HepG2 (cell line): ENCODE measurements around the gene TULP4. TPM values are rescaled to one million over a fixed set of nuclear protein-coding genes. Genes with fewer than 3 reads are reported as not detected.

Experiments used
- EZH2 ChIP-seq: conservative IDR thresholded peaks from 2 replicates; pipeline ENCODE4 v1.6.1; 2012; ENCODE audit warnings: mild to moderate bottlenecking, low read depth, low read length, moderate library complexity
- GFI1 ChIP-seq: sonication (generic); formaldehyde crosslinking; IDR thresholded peaks from 2 replicates; pipeline ENCODE4 v1.5.0; 2020; ENCODE audit warnings: missing genetic modification reagents, mild to moderate bottlenecking, borderline replicate concordance
- GTF3A ChIP-seq: sonication (generic); formaldehyde crosslinking; conservative IDR thresholded peaks from 2 replicates; pipeline ENCODE4 v1.4.0; 2020; ENCODE audit warnings: mild to moderate bottlenecking, missing genetic modification reagents
- HDAC6 ChIP-seq: fragments of 200-600 bp; sonication (generic); IDR thresholded peaks from 2 replicates; pipeline ENCODE4 v1.7.0; 2017; ENCODE audit warnings: mild to moderate bottlenecking, antibody characterized with exemption, low read length, low read depth
- IRX3 ChIP-seq: sonication (generic); formaldehyde crosslinking; IDR thresholded peaks from 2 replicates; pipeline ENCODE4 v1.8.1; 2023; ENCODE audit warnings: mild to moderate bottlenecking, low read depth, missing genetic modification reagents, borderline replicate concordance
- MAZ ChIP-seq, 2 experiments: sonication (generic) in 1 of 2; formaldehyde crosslinking in 1 of 2; IDR thresholded peaks; 2 replicates each; pipeline versions ENCODE4 v1.5.0 to v1.6.1; 2012 to 2020; ENCODE audit warnings: low read depth in 2 of 2, mild to moderate bottlenecking in 2 of 2, borderline replicate concordance in 1 of 2, improper control_type of control experiment in 1 of 2, low read length in 1 of 2, missing genetic modification reagents in 1 of 2, moderate library complexity in 1 of 2
- SRSF9 ChIP-seq: fragments of 200-400 bp; formaldehyde crosslinking; IDR thresholded peaks from 2 replicates; pipeline ENCODE4 v1.6.1; 2018; ENCODE audit warnings: borderline replicate concordance, mild to moderate bottlenecking, low read depth, low read length; ENCODE audit not compliant: insufficient read depth, poor library complexity, severe bottlenecking
- TFDP2 ChIP-seq: sonication (generic); formaldehyde crosslinking; IDR thresholded peaks from 2 replicates; pipeline ENCODE4 v1.4.0; 2020; ENCODE audit warnings: missing genetic modification reagents
- ZBTB14 ChIP-seq: sonication (generic); formaldehyde crosslinking; IDR thresholded peaks from 2 replicates; pipeline ENCODE4 v1.4.0; 2020; ENCODE audit warnings: missing genetic modification reagents
- ZBTB44 ChIP-seq: sonication (generic); formaldehyde crosslinking; IDR thresholded peaks from 2 replicates; pipeline ENCODE4 v1.4.0; 2020; ENCODE audit warnings: missing genetic modification reagents
- ZNF138 ChIP-seq: sonication (generic); formaldehyde crosslinking; IDR thresholded peaks from 2 replicates; pipeline ENCODE4 v1.5.0; 2020; ENCODE audit warnings: mild to moderate bottlenecking, low read depth, missing genetic modification reagents
- ZNF329 ChIP-seq: sonication (generic); formaldehyde crosslinking; IDR thresholded peaks from 2 replicates; pipeline ENCODE4 v1.9.0; 2021; ENCODE audit warnings: low read depth, mild to moderate bottlenecking, missing genetic modification reagents
- ZNF777 ChIP-seq: sonication (generic); formaldehyde crosslinking; IDR thresholded peaks from 2 replicates; pipeline ENCODE4 v1.4.0; 2020; ENCODE audit warnings: missing genetic modification reagents
- ZSCAN9 ChIP-seq: IDR thresholded peaks from 2 replicates; pipeline ENCODE4 v1.6.1; 2016; ENCODE audit warnings: borderline replicate concordance
- polyA plus RNA-seq, 8 experiments: library from polyadenylated mRNA; depleted of rRNA in 3 of 8; stranded (reverse) in 7 of 8; unstranded in 1 of 8; fragments of >200 nt; fragmentation: Illumina TruSeq in 4 of 8; extraction: Trizol in 4 of 8; gene quantifications; 2 replicates each; pipeline versions ENCODE4 v1.2.1 to v1.2.3, GENCODE V29; 2011 to 2016; ENCODE audit warnings: low read depth in 4 of 8, missing spikeins in 1 of 8, mixed read lengths in 1 of 8; ENCODE audit not compliant: insufficient read depth in 1 of 8
- total RNA-seq, 5 experiments: library from RNA; depleted of rRNA; stranded (reverse); fragments of >200 nt; fragmentation: Illumina TruSeq; extraction: Trizol; gene quantifications; 2 replicates each; pipeline ENCODE4 v1.2.3, GENCODE V29; 2016; ENCODE audit warnings: low read depth in 1 of 5
- TF ChIP-seq, protein P1 (sequence below): sonication (generic); formaldehyde crosslinking; IDR thresholded peaks from 2 replicates; pipeline ENCODE4 v1.4.0; 2020; ENCODE audit warnings: mild to moderate bottlenecking, missing genetic modification reagents

Gene TULP4
- total and polyA plus RNA-seq, 2 of the 13 experiments (the other 11 are each of a cell fraction or from before 2014, with no cell fraction given): 21.1 to 122 TPM

DNA sequence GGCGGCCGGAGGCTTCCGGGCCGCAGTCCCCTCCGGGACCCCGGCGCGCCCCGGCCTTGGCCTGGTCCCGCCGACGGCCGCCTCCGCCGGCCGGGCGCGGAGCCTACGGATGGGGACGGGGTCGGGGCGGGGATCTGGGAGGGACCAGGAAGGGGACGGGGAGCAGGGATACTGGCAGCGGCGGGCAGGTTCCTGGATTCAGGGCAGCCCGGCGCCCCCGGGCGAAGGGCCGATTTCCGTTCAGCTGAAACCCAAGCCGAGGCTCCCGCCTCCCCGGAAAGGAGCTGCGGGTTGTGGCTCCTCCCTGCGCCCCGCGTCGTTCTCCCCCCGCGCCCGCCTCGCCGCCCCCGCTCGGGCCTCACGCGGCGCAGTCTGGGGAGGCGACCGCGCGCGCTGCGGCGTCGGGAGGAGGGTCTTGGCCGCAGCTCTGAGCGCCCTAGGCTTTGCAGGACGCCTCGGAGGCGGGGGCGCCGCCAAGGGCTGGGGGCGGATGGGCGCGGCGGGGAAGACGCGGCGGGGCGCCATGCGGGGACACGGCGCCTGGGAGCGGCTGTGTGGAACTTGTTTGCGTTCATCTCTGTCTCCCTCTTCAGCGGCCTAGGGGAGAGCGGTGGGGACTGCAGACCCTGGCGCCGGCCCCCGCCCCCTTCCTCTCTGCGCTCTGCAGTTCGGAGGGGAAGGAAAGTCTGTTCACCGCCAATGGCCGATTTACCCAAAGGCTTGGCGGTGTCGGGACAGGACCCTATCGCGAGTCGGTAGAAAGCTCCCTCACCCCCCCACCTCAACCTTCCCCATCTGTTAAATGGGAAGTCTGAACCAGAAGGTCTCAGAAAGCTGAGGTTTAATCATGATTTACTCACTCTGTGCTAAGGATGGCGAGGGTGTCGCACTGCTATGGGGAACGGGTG lies 224.9 kb downstream of the TULP4 start (continued):
- TF ChIP-seq ZBTB14 (CRISPR knock-in tag): 0 out of 2 replicates have a peak, but pooled peaks have one; percentile 23
- no peak for TF ChIP-seq ZNF138 (CRISPR knock-in tag)
- peak; percentile 66; the same call in 1 of the 2 replicates for TF ChIP-seq GFI1 (CRISPR knock-in tag)
- TF ChIP-seq GTF3A: no peak
- TF ChIP-seq MAZ (IDR thresholded peaks at IDR 0.05; ENCODE audit: borderline replicate concordance, low read depth, low read length): peak; percentile 72; the same call in 1 of the 2 replicates
- TF ChIP-seq MAZ (CRISPR knock-in tag; IDR thresholded peaks at IDR 0.05; ENCODE audit: low read depth): no peak; the same call in none of the 2 replicates
- TF ChIP-seq, protein P1, sequence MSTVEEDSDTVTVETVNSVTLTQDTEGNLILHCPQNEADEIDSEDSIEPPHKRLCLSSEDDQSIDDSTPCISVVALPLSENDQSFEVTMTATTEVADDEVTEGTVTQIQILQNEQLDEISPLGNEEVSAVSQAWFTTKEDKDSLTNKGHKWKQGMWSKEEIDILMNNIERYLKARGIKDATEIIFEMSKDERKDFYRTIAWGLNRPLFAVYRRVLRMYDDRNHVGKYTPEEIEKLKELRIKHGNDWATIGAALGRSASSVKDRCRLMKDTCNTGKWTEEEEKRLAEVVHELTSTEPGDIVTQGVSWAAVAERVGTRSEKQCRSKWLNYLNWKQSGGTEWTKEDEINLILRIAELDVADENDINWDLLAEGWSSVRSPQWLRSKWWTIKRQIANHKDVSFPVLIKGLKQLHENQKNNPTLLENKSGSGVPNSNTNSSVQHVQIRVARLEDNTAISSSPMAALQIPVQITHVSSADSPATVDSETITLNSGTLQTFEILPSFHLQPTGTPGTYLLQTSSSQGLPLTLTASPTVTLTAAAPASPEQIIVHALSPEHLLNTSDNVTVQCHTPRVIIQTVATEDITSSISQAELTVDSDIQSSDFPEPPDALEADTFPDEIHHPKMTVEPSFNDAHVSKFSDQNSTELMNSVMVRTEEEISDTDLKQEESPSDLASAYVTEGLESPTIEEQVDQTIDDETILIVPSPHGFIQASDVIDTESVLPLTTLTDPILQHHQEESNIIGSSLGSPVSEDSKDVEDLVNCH (CRISPR knock-in tag): 0 out of 2 replicates have a peak, but pooled peaks have one; percentile 0
- TF ChIP-seq ZSCAN9 (CRISPR knock-in tag): peak; percentile 12; the same call in 1 of the 2 replicates
- peak; percentile 81; the same call in 1 of the 2 replicates for TF ChIP-seq ZNF777 (CRISPR knock-in tag)
- no peak for TF ChIP-seq HDAC6
- TF ChIP-seq TFDP2 (CRISPR knock-in tag): peak; percentile 33
- TF ChIP-seq IRX3: peak; percentile 75; the same call in 1 of the 2 replicates
- no peak for TF ChIP-seq ZBTB44
- 0 out of 2 replicates have a peak, but pooled peaks have one; percentile 58 for TF ChIP-seq ZNF329 (CRISPR knock-in tag)
- no peak for TF ChIP-seq SRSF9
- no peak for TF ChIP-seq EZH2
